ENCODE results near the gene EIF2AK2. TPM values are rescaled to one million over a fixed set of nuclear protein-coding genes. Genes with fewer than 3 reads are reported as not detected.

The EIF2AK2 gene
- total and polyA plus RNA-seq, 2 experiments from 2014 or later, result 33.8 to 35.5 TPM

DNA sequence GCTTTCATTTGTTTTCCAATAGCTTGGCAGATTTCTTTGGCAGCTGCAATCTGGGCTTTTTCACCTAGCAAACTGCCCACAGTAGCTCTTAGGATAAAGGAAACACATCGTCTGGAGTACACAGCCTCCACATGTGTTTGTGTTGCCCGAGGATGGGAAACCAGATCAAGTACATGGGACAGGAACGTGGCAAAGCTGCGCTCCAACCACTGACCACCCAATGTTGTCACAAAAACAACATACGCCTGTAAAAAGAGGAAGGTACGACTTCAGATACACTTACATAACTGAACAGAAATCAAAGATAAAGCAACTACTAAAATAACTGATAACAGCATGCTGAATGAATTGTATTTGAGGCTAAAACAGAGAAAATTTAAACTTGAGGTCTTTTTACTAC is 88.1 kb downstream of the EIF2AK2 start:
- no peaks in the 10 kb centered on the region for H3K36me3 ChIP-seq (ENCODE audit: insufficient read depth)
- no peak overlapping the region for H3K4me3 Mint-ChIP-seq
- no peak for TF ChIP-seq EZH2 (IDR thresholded peaks at IDR 0.05; ENCODE audit: low read depth, unreplicated experiment)
- TF ChIP-seq JUNB (IDR thresholded peaks at IDR 0.05; ENCODE audit: unreplicated experiment), result no peak
- no peak for TF ChIP-seq ETS1 (IDR thresholded peaks at IDR 0.05)
- no peak for TF ChIP-seq ZNF114 (CRISPR knock-in tag; IDR thresholded peaks at IDR 0.05)
- no peak for TF ChIP-seq NANOG (IDR thresholded peaks at IDR 0.05; ENCODE audit: borderline replicate concordance)
- no peak for TF ChIP-seq ZNF331 (CRISPR knock-in tag; IDR thresholded peaks at IDR 0.05; ENCODE audit: low read depth)
- TF ChIP-seq, protein P1, sequence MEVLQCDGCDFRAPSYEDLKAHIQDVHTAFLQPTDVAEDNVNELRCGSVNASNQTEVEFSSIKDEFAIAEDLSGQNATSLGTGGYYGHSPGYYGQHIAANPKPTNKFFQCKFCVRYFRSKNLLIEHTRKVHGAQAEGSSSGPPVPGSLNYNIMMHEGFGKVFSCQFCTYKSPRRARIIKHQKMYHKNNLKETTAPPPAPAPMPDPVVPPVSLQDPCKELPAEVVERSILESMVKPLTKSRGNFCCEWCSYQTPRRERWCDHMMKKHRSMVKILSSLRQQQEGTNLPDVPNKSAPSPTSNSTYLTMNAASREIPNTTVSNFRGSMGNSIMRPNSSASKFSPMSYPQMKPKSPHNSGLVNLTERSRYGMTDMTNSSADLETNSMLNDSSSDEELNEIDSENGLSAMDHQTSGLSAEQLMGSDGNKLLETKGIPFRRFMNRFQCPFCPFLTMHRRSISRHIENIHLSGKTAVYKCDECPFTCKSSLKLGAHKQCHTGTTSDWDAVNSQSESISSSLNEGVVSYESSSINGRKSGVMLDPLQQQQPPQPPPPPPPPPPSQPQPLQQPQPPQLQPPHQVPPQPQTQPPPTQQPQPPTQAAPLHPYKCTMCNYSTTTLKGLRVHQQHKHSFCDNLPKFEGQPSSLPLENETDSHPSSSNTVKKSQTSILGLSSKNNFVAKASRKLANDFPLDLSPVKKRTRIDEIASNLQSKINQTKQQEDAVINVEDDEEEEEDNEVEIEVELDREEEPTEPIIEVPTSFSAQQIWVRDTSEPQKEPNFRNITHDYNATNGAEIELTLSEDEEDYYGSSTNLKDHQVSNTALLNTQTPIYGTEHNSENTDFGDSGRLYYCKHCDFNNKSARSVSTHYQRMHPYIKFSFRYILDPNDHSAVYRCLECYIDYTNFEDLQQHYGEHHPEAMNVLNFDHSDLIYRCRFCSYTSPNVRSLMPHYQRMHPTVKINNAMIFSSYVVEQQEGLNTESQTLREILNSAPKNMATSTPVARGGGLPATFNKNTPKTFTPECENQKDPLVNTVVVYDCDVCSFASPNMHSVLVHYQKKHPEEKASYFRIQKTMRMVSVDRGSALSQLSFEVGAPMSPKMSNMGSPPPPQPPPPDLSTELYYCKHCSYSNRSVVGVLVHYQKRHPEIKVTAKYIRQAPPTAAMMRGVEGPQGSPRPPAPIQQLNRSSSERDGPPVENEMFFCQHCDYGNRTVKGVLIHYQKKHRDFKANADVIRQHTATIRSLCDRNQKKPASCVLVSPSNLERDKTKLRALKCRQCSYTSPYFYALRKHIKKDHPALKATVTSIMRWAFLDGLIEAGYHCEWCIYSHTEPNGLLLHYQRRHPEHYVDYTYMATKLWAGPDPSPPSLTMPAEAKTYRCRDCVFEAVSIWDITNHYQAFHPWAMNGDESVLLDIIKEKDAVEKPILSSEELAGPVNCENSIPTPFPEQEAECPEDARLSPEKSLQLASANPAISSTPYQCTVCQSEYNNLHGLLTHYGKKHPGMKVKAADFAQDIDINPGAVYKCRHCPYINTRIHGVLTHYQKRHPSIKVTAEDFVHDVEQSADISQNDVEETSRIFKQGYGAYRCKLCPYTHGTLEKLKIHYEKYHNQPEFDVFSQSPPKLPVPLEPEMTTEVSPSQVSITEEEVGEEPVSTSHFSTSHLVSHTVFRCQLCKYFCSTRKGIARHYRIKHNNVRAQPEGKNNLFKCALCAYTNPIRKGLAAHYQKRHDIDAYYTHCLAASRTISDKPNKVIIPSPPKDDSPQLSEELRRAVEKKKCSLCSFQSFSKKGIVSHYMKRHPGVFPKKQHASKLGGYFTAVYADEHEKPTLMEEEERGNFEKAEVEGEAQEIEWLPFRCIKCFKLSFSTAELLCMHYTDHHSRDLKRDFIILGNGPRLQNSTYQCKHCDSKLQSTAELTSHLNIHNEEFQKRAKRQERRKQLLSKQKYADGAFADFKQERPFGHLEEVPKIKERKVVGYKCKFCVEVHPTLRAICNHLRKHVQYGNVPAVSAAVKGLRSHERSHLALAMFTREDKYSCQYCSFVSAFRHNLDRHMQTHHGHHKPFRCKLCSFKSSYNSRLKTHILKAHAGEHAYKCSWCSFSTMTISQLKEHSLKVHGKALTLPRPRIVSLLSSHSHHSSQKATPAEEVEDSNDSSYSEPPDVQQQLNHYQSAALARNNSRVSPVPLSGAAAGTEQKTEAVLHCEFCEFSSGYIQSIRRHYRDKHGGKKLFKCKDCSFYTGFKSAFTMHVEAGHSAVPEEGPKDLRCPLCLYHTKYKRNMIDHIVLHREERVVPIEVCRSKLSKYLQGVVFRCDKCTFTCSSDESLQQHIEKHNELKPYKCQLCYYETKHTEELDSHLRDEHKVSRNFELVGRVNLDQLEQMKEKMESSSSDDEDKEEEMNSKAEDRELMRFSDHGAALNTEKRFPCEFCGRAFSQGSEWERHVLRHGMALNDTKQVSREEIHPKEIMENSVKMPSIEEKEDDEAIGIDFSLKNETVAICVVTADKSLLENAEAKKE (CRISPR knock-in tag; IDR thresholded peaks at IDR 0.05), result no peak
- no peak for TF ChIP-seq EZH2phosphoT487 (IDR thresholded peaks at IDR 0.05; ENCODE audit: unreplicated experiment)
- no peak for TF ChIP-seq STAT1 (IDR thresholded peaks at IDR 0.05; ENCODE audit: unreplicated experiment)
- no peak for TF ChIP-seq CREB1 (CRISPR knock-in tag; IDR thresholded peaks at IDR 0.05; ENCODE audit: low read depth)
- H3K79me2 ChIP-seq (replicated peaks; ENCODE audit: insufficient read depth), result no peaks in the 10 kb centered on the region
- H3K4me2 ChIP-seq, result no peak overlapping the region
- ATAC-seq (no peak), DNase-seq (ENCODE audit: low spot score) (no peak)
- no peak overlapping the region for H2AFZ ChIP-seq
- no peaks in the 10 kb centered on the region for H3K27me3 ChIP-seq (ENCODE audit: insufficient read depth)
- H3K4me1 Mint-ChIP-seq, result no peaks in the 10 kb centered on the region
- H3K9me2 ChIP-seq (ENCODE audit: insufficient read depth), result no peaks in the 10 kb centered on the region
- H3K4me1 ChIP-seq (ENCODE audit: insufficient read depth), result no peaks in the 10 kb centered on the region
- H3K27me3 Mint-ChIP-seq (ENCODE audit: insufficient read depth, low read depth, poor library complexity), result no peaks in the 10 kb centered on the region
- H3K27ac ChIP-seq (ENCODE audit: low read depth), result peak overlapping the region; percentile 23; the same call in 1 of the 2 replicates
- no peaks in the 10 kb centered on the region for H4K20me1 ChIP-seq (replicated peaks; ENCODE audit: insufficient read depth)
- H3F3A ChIP-seq (replicated peaks; ENCODE audit: low read depth), result no peaks in the 10 kb centered on the region
- H3K4me3 ChIP-seq, result no peak overlapping the region
- no peaks in the 10 kb centered on the region for H3K9me3 Mint-ChIP-seq
- peaks cover 7% of the 10 kb centered on the region; the same call in 2 of the 3 replicates for H3K36me3 Mint-ChIP-seq (ENCODE audit: low read depth)
- 0 out of 2 replicates have a peak overlapping the region, but pooled peaks have one; percentile 49 for H3K27ac Mint-ChIP-seq
